WTC11 (cell line): ENCODE measurements around the gene R3HDM1. TPM values are rescaled to one million over a fixed set of nuclear protein-coding genes. Genes with fewer than 3 reads are reported as not detected.

Experiments
- ATAC-seq: fragments of 200-7000 bp; cut with Tn5 transposase; 2 replicates; pipeline ENCODE4 v1.10.0; 2021; ENCODE audit warnings: mild to moderate bottlenecking, moderate library complexity
- CTCF ChIA-PET: fragments of 300-600 bp; sonication (Branson Sonifier 250); formaldehyde crosslinking; loops from one replicate; lab custom pipeline; 2021; ENCODE audit warnings: antibody characterized with exemption; lab: Charles Lee
- POLR2A ChIA-PET: fragments of 350-600 bp; sonication (Branson Sonifier 250); formaldehyde crosslinking; loops from one replicate; lab custom pipeline; 2021; ENCODE audit warnings: antibody characterized with exemption; lab: Charles Lee
- DNase-seq: peaks from one replicate; pipeline ENCODE4 v3.0.0; 2021; ENCODE audit warnings: low spot score
- H3K27ac Mint-ChIP-seq: 2 replicates; pipeline ENCODE4 v1.8.0; 2021; ENCODE audit warnings: mixed read lengths
- H3K27me3 Mint-ChIP-seq: 2 replicates; pipeline ENCODE4 v1.8.0; 2021; ENCODE audit warnings: low read depth, mild to moderate bottlenecking, moderate library complexity, mixed read lengths
- H3K36me3 Mint-ChIP-seq: 2 replicates; pipeline ENCODE4 v1.8.0; 2021; ENCODE audit warnings: mixed read lengths
- H3K4me1 Mint-ChIP-seq: 2 replicates; pipeline ENCODE4 v1.8.0; 2022; ENCODE audit warnings: mixed read lengths
- H3K4me3 Mint-ChIP-seq: 2 replicates; pipeline ENCODE4 v1.8.0; 2021; ENCODE audit warnings: mild to moderate bottlenecking, moderate library complexity, mixed read lengths
- H3K9me3 Mint-ChIP-seq: 2 replicates; pipeline ENCODE4 v1.8.0; 2021; ENCODE audit warnings: mixed read lengths
- AR ChIP-seq: fragments of 250-450 bp; sonication (Bioruptor Pico); IDR thresholded peaks from 2 replicates; pipeline ENCODE4 v1.9.0; 2021; ENCODE audit warnings: mild to moderate bottlenecking
- ATF6 ChIP-seq: sonication (generic); formaldehyde crosslinking; IDR thresholded peaks from 2 replicates; pipeline ENCODE4 v1.8.1; 2023; ENCODE audit warnings: mild to moderate bottlenecking, missing genetic modification reagents
- CTCF ChIP-seq: fragments of 200-600 bp; IDR thresholded peaks from 2 replicates; pipeline ENCODE4 v1.8.0; 2022; ENCODE audit warnings: antibody characterized with exemption
- FOXK1 ChIP-seq: sonication (generic); formaldehyde crosslinking; IDR thresholded peaks from 2 replicates; pipeline ENCODE4 v1.8.0; 2022; ENCODE audit warnings: mild to moderate bottlenecking, moderate library complexity, missing genetic modification reagents
- IRF1 ChIP-seq: sonication (generic); formaldehyde crosslinking; IDR thresholded peaks from 2 replicates; pipeline ENCODE4 v1.8.0; 2023; ENCODE audit warnings: missing genetic modification reagents
- IRF2 ChIP-seq: sonication (generic); formaldehyde crosslinking; IDR thresholded peaks from 2 replicates; pipeline ENCODE4 v1.8.0; 2022; ENCODE audit warnings: low read depth, missing genetic modification reagents, borderline replicate concordance
- NR2C2 ChIP-seq: sonication (generic); formaldehyde crosslinking; IDR thresholded peaks from 2 replicates; pipeline ENCODE4 v1.8.0; 2022; ENCODE audit warnings: mild to moderate bottlenecking, missing genetic modification reagents
- OVOL2 ChIP-seq: fragments of 250-450 bp; sonication (Bioruptor Pico); IDR thresholded peaks from 2 replicates; pipeline ENCODE4 v1.9.0; 2021; ENCODE audit warnings: mild to moderate bottlenecking, borderline replicate concordance
- PREB ChIP-seq: sonication (generic); formaldehyde crosslinking; IDR thresholded peaks from 2 replicates; pipeline ENCODE4 v1.8.1; 2022; ENCODE audit warnings: mild to moderate bottlenecking, missing genetic modification reagents, moderate library complexity, borderline replicate concordance
- USF2 ChIP-seq: sonication (generic); formaldehyde crosslinking; IDR thresholded peaks from 2 replicates; pipeline ENCODE4 v1.8.1; 2023; ENCODE audit warnings: mild to moderate bottlenecking, missing genetic modification reagents, moderate library complexity
- ZNF423 ChIP-seq: fragments of 250-450 bp; sonication (Bioruptor Pico); IDR thresholded peaks from 2 replicates; pipeline ENCODE4 v2.1.2; 2022; ENCODE audit warnings: mild to moderate bottlenecking, moderate library complexity
- ZNF512 ChIP-seq: sonication (generic); formaldehyde crosslinking; IDR thresholded peaks from 2 replicates; pipeline ENCODE4 v1.8.1; 2022; ENCODE audit warnings: missing genetic modification reagents, borderline replicate concordance
- total RNA-seq: library from RNA; stranded (reverse); gene quantifications from 3 replicates; pipeline ENCODE4 v1.2.3, GENCODE V29; 2021

Gene R3HDM1
- total RNA-seq, 1 experiment from 2014 or later: 58.4 TPM

GRCh38 chr2:135636982-135637381 lies 105.7 kb downstream of the R3HDM1 start (continued):
- TF ChIP-seq ATF6 (no peak), PREB (CRISPR knock-in tag) (no peak), ZNF512 (CRISPR knock-in tag) (no peak), ZNF423 (no peak), FOXK1 (no peak), OVOL2 (CRISPR knock-in tag) (no peak)

GRCh38 chr2:135637456-135638087 lies 106.3 kb downstream of the R3HDM1 start:
- ChIA-PET POLR2A (no interaction called here), CTCF (no interaction called here)
- peaks cover 31% of the 10 kb centered on the region for H3K36me3 Mint-ChIP-seq
- no peaks in the 10 kb centered on the region for H3K9me3 Mint-ChIP-seq
- H3K27me3 Mint-ChIP-seq: no peaks in the 10 kb centered on the region
- TF ChIP-seq FOXK1 (no peak), NR2C2 (CRISPR knock-in tag) (no peak), IRF2 (CRISPR knock-in tag) (no peak), ATF6 (no peak), CTCF (no peak), IRF1 (CRISPR knock-in tag) (no peak), PREB (CRISPR knock-in tag) (no peak), AR (CRISPR knock-in tag) (no peak), USF2 (CRISPR knock-in tag) (no peak)
- no peaks in the 10 kb centered on the region for H3K4me1 Mint-ChIP-seq
- no peak overlapping the region for H3K4me3 Mint-ChIP-seq
- no peak for ATAC-seq
- no peak overlapping the region for H3K27ac Mint-ChIP-seq
- no peak for DNase-seq
